HEK293 (cell line): ENCODE measurements around the gene PIP5K1B.

ENCODE experiments used
- CTCF ChIA-PET: fragments of 350-600 bp; formaldehyde crosslinking; extraction: SDS; loops from one replicate; lab custom pipeline; 2021; ENCODE audit warnings: antibody characterized with exemption; lab: Yijun Ruan, JAX
- POLR2A ChIA-PET: fragments of 300-600 bp; formaldehyde crosslinking; extraction: SDS; loops from one replicate; lab custom pipeline; 2020; ENCODE audit warnings: antibody characterized with exemption, inconsistent platforms; lab: Yijun Ruan, JAX
- H3K27ac ChIP-seq: fragments of 200-500 bp; sonication (Bioruptor generic); 2 replicates; pipeline ENCODE4 v1.5.1; 2014; ENCODE audit warnings: low read depth, low read length, control low read depth, inconsistent platforms; ENCODE audit errors: extremely low read depth
- H3K36me3 ChIP-seq, 2 experiments: fragments of 200-500 bp in 1 of 2; sonication (Bioruptor generic) in 1 of 2; 1 replicate in 1 of 2; 2 replicates in 1 of 2; pipeline ENCODE4 v1.5.1; 2014 to 2017; ENCODE audit warnings: inconsistent platforms in 2 of 2, low read length in 2 of 2; ENCODE audit not compliant: control insufficient read depth in 2 of 2, insufficient read depth in 1 of 2
- H3K4me1 ChIP-seq: fragments of 200-500 bp; sonication (Bioruptor generic); 2 replicates; pipeline ENCODE4 v1.5.1; 2014; ENCODE audit warnings: mild to moderate bottlenecking, low read length, inconsistent platforms; ENCODE audit not compliant: control insufficient read depth, insufficient read depth
- H3K4me3 ChIP-seq: 2 replicates; pipeline ENCODE4 v1.5.1; 2011; ENCODE audit warnings: low read depth, mild to moderate bottlenecking, control low read depth, low read length, moderate library complexity
- H3K9me3 ChIP-seq: fragments of 200-500 bp; sonication (Bioruptor generic); 2 replicates; pipeline ENCODE4 v1.5.1; 2014; ENCODE audit warnings: low read depth, low read length, inconsistent platforms; ENCODE audit not compliant: control insufficient read depth, insufficient read depth
- GLI2 ChIP-seq: fragments of 450-650 bp; formaldehyde crosslinking; IDR thresholded peaks from 2 replicates; pipeline ENCODE4; 2017; ENCODE audit warnings: missing biosample characterization, missing genetic modification characterization, low read depth, borderline replicate concordance
- GLIS2 ChIP-seq: fragments of 450-650 bp; formaldehyde crosslinking; IDR thresholded peaks from 2 replicates; pipeline ENCODE4 v1.5.1; 2016; ENCODE audit warnings: missing biosample characterization, missing genetic modification characterization
- ZBTB17 ChIP-seq: fragments of 450-650 bp; formaldehyde crosslinking; IDR thresholded peaks from 2 replicates; pipeline ENCODE4 v1.5.1; 2016; ENCODE audit warnings: missing biosample characterization, missing genetic modification characterization
- ZBTB48 ChIP-seq: fragments of 450-650 bp; formaldehyde crosslinking; IDR thresholded peaks from 2 replicates; pipeline ENCODE4 v1.5.1; 2016; ENCODE audit warnings: missing biosample characterization, missing genetic modification characterization
- ZNF132 ChIP-seq: fragments of 450-650 bp; formaldehyde crosslinking; IDR thresholded peaks from 2 replicates; pipeline ENCODE4 v1.5.1; 2017; ENCODE audit warnings: missing biosample characterization, missing genetic modification characterization, borderline replicate concordance
- ZNF140 ChIP-seq: fragments of 450-650 bp; formaldehyde crosslinking; IDR thresholded peaks from 2 replicates; pipeline ENCODE4 v1.5.1; 2016; ENCODE audit warnings: missing biosample characterization, missing genetic modification characterization
- ZNF202 ChIP-seq: fragments of 450-650 bp; formaldehyde crosslinking; IDR thresholded peaks from 2 replicates; pipeline ENCODE4 v1.5.1; 2016; ENCODE audit warnings: missing biosample characterization, missing genetic modification characterization, borderline replicate concordance
- ZNF211 ChIP-seq: fragments of 450-650 bp; formaldehyde crosslinking; IDR thresholded peaks from 2 replicates; pipeline ENCODE4 v1.5.1; 2016; ENCODE audit warnings: low read depth, missing biosample characterization, missing genetic modification characterization
- ZNF292 ChIP-seq: fragments of 450-650 bp; formaldehyde crosslinking; IDR thresholded peaks from 2 replicates; pipeline ENCODE4 v1.5.1; 2016; ENCODE audit warnings: low read depth, missing biosample characterization, missing genetic modification characterization, borderline replicate concordance
- ZNF302 ChIP-seq: fragments of 450-650 bp; formaldehyde crosslinking; IDR thresholded peaks from 2 replicates; pipeline ENCODE4 v1.5.1; 2016; ENCODE audit warnings: missing biosample characterization, missing genetic modification characterization, low read depth
- ZNF350 ChIP-seq: fragments of 450-650 bp; formaldehyde crosslinking; IDR thresholded peaks from 2 replicates; pipeline ENCODE4 v1.5.0; 2017; ENCODE audit warnings: missing biosample characterization, mild to moderate bottlenecking, missing genetic modification characterization
- ZNF37A ChIP-seq: fragments of 450-650 bp; IDR thresholded peaks from 2 replicates; pipeline ENCODE4 v1.5.1; 2018; ENCODE audit warnings: missing biosample characterization, missing genetic modification characterization
- ZNF555 ChIP-seq: fragments of 450-650 bp; formaldehyde crosslinking; conservative IDR thresholded peaks from 2 replicates; pipeline ENCODE4 v1.5.1; 2017; ENCODE audit warnings: missing biosample characterization, mild to moderate bottlenecking, missing genetic modification characterization, inconsistent platforms
- ZNF560 ChIP-seq: fragments of 450-650 bp; formaldehyde crosslinking; IDR thresholded peaks from 2 replicates; pipeline ENCODE4 v1.5.1; 2017; ENCODE audit warnings: missing biosample characterization, missing genetic modification characterization, borderline replicate concordance
- ZNF654 ChIP-seq: fragments of 450-650 bp; formaldehyde crosslinking; IDR thresholded peaks from 2 replicates; pipeline ENCODE4 v1.5.1; 2016; ENCODE audit warnings: low read depth, missing biosample characterization, missing genetic modification characterization
- ZNF670 ChIP-seq: fragments of 450-650 bp; formaldehyde crosslinking; IDR thresholded peaks from 2 replicates; pipeline ENCODE4 v1.5.1; 2016; ENCODE audit warnings: missing biosample characterization, missing genetic modification characterization, low read depth
- ZNF837 ChIP-seq: fragments of 450-650 bp; formaldehyde crosslinking; IDR thresholded peaks from 2 replicates; pipeline ENCODE4 v1.5.1; 2016; ENCODE audit warnings: missing biosample characterization, missing genetic modification characterization
- ZXDB ChIP-seq: fragments of 450-650 bp; formaldehyde crosslinking; IDR thresholded peaks from 2 replicates; pipeline ENCODE4 v1.5.1; 2016; ENCODE audit warnings: missing biosample characterization, missing genetic modification characterization
- TF ChIP-seq, protein P1 (sequence below): fragments of 450-650 bp; formaldehyde crosslinking; conservative IDR thresholded peaks from 2 replicates; pipeline ENCODE4 v1.5.1; 2016; ENCODE audit warnings: low read depth, missing biosample characterization, missing genetic modification characterization
- TF ChIP-seq, protein P2 (sequence below): fragments of 450-650 bp; formaldehyde crosslinking; IDR thresholded peaks from 2 replicates; pipeline ENCODE4 v1.5.1; 2016; ENCODE audit warnings: missing biosample characterization, missing genetic modification characterization
- TF ChIP-seq, protein P3 (sequence below): fragments of 450-650 bp; formaldehyde crosslinking; IDR thresholded peaks from 2 replicates; pipeline ENCODE4 v1.5.1; 2016; ENCODE audit warnings: missing biosample characterization, missing genetic modification characterization
- TF ChIP-seq, protein P4 (sequence below): fragments of 450-650 bp; formaldehyde crosslinking; IDR thresholded peaks from 2 replicates; pipeline ENCODE4 v1.5.1; 2017; ENCODE audit warnings: missing biosample characterization, missing genetic modification characterization
- TF ChIP-seq, protein P5 (sequence below): fragments of 450-650 bp; IDR thresholded peaks from 2 replicates; pipeline ENCODE4 v1.5.1; 2018; ENCODE audit warnings: missing biosample characterization, missing genetic modification characterization
- TF ChIP-seq, protein P6 (sequence below): fragments of 450-650 bp; formaldehyde crosslinking; IDR thresholded peaks from 2 replicates; pipeline ENCODE4 v1.5.1; 2016; ENCODE audit warnings: missing biosample characterization, missing genetic modification characterization, low read depth
- TF ChIP-seq, protein P7 (sequence below): fragments of 450-650 bp; formaldehyde crosslinking; IDR thresholded peaks from 2 replicates; pipeline ENCODE4 v1.5.1; 2016; ENCODE audit warnings: missing biosample characterization, missing genetic modification characterization

PIP5K1B gene

DNA sequence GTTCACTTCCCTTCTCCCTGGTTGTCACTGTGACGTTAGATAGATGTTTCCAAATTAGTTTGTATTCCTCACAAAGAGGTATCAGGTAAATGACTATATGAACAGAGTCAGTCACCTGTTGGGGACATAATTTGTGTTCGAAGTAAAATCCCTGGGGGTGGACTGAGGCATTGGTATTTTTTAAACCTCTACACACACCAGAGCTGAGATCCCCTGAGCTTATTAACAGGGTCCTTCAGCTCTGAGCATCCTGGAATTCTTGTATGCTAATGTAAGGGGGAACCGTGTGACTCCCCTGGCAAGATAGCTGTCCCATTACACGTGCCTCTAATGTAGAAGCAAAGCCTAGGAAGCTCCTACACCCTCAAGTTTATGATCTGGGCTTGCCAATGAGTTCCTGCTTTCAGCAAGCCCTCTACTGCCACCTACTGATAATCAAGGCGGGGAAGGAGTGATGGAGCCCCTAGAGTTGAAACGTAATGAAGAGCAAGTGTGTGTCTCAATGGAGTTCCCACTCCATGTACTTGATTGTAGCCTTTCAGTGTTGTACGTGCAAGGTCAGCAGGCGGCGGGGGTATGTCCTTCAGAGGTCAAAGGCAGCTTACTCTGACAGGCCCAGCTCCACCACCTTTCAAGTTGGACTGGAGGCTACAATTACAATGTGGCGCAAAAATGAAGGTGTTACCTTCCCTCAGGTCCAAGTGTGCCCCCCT is 294.5 kb downstream of the PIP5K1B start (continued):
- TF ChIP-seq, protein P1, sequence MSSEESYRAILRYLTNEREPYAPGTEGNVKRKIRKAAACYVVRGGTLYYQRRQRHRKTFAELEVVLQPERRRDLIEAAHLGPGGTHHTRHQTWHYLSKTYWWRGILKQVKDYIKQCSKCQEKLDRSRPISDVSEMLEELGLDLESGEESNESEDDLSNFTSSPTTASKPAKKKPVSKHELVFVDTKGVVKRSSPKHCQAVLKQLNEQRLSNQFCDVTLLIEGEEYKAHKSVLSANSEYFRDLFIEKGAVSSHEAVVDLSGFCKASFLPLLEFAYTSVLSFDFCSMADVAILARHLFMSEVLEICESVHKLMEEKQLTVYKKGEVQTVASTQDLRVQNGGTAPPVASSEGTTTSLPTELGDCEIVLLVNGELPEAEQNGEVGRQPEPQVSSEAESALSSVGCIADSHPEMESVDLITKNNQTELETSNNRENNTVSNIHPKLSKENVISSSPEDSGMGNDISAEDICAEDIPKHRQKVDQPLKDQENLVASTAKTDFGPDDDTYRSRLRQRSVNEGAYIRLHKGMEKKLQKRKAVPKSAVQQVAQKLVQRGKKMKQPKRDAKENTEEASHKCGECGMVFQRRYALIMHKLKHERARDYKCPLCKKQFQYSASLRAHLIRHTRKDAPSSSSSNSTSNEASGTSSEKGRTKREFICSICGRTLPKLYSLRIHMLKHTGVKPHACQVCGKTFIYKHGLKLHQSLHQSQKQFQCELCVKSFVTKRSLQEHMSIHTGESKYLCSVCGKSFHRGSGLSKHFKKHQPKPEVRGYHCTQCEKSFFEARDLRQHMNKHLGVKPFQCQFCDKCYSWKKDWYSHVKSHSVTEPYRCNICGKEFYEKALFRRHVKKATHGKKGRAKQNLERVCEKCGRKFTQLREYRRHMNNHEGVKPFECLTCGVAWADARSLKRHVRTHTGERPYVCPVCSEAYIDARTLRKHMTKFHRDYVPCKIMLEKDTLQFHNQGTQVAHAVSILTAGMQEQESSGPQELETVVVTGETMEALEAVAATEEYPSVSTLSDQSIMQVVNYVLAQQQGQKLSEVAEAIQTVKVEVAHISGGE (tag by site-specific recombination), result no peak
- TF ChIP-seq ZNF292, result no peak
- peak; percentile 85 for TF ChIP-seq ZNF654 (tag by site-specific recombination)
- TF ChIP-seq, protein P2, sequence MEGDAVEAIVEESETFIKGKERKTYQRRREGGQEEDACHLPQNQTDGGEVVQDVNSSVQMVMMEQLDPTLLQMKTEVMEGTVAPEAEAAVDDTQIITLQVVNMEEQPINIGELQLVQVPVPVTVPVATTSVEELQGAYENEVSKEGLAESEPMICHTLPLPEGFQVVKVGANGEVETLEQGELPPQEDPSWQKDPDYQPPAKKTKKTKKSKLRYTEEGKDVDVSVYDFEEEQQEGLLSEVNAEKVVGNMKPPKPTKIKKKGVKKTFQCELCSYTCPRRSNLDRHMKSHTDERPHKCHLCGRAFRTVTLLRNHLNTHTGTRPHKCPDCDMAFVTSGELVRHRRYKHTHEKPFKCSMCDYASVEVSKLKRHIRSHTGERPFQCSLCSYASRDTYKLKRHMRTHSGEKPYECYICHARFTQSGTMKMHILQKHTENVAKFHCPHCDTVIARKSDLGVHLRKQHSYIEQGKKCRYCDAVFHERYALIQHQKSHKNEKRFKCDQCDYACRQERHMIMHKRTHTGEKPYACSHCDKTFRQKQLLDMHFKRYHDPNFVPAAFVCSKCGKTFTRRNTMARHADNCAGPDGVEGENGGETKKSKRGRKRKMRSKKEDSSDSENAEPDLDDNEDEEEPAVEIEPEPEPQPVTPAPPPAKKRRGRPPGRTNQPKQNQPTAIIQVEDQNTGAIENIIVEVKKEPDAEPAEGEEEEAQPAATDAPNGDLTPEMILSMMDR (tag by site-specific recombination), result peak; percentile 86
- TF ChIP-seq ZNF37A (tag by site-specific recombination), result no peak
- TF ChIP-seq ZNF211 (tag by site-specific recombination), result no peak
- no peak for TF ChIP-seq ZNF670
- TF ChIP-seq GLI2 (tag by site-specific recombination), result no peak
- TF ChIP-seq ZNF560 (tag by site-specific recombination), result no peak
- TF ChIP-seq ZNF837, result no peak
- TF ChIP-seq, protein P3, sequence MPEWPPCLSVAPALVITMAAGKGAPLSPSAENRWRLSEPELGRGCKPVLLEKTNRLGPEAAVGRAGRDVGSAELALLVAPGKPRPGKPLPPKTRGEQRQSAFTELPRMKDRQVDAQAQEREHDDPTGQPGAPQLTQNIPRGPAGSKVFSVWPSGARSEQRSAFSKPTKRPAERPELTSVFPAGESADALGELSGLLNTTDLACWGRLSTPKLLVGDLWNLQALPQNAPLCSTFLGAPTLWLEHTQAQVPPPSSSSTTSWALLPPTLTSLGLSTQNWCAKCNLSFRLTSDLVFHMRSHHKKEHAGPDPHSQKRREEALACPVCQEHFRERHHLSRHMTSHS, result no peak
- no peak for TF ChIP-seq ZNF202 (tag by site-specific recombination)
- TF ChIP-seq, protein P4, sequence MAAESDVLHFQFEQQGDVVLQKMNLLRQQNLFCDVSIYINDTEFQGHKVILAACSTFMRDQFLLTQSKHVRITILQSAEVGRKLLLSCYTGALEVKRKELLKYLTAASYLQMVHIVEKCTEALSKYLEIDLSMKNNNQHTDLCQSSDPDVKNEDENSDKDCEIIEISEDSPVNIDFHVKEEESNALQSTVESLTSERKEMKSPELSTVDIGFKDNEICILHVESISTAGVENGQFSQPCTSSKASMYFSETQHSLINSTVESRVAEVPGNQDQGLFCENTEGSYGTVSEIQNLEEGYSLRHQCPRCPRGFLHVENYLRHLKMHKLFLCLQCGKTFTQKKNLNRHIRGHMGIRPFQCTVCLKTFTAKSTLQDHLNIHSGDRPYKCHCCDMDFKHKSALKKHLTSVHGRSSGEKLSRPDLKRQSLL (tag by site-specific recombination), result peak; percentile 75
- no peak for TF ChIP-seq ZNF140 (tag by site-specific recombination)

DNA sequence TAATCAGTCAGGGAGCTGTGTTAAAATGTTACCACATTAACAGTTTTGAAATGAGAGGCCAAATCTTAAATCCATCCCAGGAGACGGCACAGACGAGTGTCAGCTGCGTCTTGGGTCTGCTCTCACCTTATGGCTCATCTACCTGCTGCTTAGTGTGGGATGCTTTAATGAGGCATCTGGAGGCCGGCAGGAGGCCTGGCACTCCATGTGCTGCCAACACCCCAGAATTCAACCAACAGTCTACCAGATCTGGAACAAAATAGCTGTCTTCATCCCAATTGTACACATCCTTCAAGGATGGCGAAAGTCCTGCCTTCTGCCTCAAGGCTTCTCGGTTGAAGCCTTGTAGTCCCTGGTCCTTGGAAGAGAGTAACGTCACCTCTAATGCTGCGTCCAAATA is 296.9 kb downstream of the PIP5K1B start:
- H3K36me3 ChIP-seq, result no peaks in the 10 kb centered on the region
- H3K4me3 ChIP-seq, result no peak overlapping the region
- H3K27ac ChIP-seq, result no peak overlapping the region
- ChIA-PET POLR2A (no interaction called here), CTCF (interaction anchor here (3.2 kb wide), 1 partner anchor 419 kb away, joined by 29 read pairs; no protein-coding TSS in a partner anchor)
- no peaks in the 10 kb centered on the region for H3K9me3 ChIP-seq
- H3K4me1 ChIP-seq, result no peaks in the 10 kb centered on the region
- TF ChIP-seq GLIS2 (tag by site-specific recombination) (no peak), ZBTB48 (tag by site-specific recombination) (no peak), ZNF132 (tag by site-specific recombination) (no peak), ZXDB (tag by site-specific recombination) (no peak), ZNF302 (no peak), ZNF350 (tag by site-specific recombination) (no peak), ZBTB17 (tag by site-specific recombination) (no peak), ZNF555 (tag by site-specific recombination) (no peak), ZNF211 (tag by site-specific recombination) (no peak)
- TF ChIP-seq, protein P5, sequence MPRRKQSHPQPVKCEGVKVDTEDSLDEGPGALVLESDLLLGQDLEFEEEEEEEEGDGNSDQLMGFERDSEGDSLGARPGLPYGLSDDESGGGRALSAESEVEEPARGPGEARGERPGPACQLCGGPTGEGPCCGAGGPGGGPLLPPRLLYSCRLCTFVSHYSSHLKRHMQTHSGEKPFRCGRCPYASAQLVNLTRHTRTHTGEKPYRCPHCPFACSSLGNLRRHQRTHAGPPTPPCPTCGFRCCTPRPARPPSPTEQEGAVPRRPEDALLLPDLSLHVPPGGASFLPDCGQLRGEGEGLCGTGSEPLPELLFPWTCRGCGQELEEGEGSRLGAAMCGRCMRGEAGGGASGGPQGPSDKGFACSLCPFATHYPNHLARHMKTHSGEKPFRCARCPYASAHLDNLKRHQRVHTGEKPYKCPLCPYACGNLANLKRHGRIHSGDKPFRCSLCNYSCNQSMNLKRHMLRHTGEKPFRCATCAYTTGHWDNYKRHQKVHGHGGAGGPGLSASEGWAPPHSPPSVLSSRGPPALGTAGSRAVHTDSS (tag by site-specific recombination), result no peak
- TF ChIP-seq, protein P6, sequence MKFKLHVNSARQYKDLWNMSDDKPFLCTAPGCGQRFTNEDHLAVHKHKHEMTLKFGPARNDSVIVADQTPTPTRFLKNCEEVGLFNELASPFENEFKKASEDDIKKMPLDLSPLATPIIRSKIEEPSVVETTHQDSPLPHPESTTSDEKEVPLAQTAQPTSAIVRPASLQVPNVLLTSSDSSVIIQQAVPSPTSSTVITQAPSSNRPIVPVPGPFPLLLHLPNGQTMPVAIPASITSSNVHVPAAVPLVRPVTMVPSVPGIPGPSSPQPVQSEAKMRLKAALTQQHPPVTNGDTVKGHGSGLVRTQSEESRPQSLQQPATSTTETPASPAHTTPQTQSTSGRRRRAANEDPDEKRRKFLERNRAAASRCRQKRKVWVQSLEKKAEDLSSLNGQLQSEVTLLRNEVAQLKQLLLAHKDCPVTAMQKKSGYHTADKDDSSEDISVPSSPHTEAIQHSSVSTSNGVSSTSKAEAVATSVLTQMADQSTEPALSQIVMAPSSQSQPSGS, result no peak
- TF ChIP-seq, protein P7, sequence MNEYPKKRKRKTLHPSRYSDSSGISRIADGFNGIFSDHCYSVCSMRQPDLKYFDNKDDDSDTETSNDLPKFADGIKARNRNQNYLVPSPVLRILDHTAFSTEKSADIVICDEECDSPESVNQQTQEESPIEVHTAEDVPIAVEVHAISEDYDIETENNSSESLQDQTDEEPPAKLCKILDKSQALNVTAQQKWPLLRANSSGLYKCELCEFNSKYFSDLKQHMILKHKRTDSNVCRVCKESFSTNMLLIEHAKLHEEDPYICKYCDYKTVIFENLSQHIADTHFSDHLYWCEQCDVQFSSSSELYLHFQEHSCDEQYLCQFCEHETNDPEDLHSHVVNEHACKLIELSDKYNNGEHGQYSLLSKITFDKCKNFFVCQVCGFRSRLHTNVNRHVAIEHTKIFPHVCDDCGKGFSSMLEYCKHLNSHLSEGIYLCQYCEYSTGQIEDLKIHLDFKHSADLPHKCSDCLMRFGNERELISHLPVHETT (tag by site-specific recombination), result no peak
